ENCODE data around the gene ZDHHC18.

DNA sequence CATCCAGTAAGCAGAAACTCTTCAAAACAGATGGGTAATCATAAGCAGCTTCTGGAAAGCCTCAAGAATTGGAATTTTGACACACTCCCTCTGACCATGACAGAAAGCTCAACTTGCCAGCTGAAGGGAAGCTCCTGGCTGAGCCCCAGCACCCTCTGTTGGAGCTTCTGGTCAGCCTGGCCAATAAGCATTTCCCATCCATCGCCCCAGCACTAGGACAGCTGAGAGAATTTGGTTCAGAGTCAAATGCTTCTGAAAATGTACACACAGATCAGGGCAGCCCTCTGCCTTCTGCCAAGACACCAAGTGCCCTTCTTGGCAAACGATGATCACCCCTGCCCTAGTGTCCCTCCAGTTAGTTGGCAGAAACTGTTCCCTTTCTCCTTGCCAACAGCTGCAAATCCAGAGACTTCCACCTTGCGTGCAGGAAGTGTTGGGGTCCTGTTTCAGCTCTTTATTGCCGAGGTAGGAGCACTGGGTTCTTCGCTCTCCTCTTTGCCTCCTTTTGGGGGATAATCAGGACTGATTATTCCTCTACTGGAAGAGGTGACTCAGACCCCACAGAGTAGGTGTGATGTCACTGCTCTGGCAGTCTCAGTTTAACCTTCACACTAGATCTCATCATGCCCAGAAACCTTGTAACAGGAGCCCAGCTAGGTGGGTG lies 26.9 kb upstream of the ZDHHC18 start:
- TF ChIP-seq, protein P1, sequence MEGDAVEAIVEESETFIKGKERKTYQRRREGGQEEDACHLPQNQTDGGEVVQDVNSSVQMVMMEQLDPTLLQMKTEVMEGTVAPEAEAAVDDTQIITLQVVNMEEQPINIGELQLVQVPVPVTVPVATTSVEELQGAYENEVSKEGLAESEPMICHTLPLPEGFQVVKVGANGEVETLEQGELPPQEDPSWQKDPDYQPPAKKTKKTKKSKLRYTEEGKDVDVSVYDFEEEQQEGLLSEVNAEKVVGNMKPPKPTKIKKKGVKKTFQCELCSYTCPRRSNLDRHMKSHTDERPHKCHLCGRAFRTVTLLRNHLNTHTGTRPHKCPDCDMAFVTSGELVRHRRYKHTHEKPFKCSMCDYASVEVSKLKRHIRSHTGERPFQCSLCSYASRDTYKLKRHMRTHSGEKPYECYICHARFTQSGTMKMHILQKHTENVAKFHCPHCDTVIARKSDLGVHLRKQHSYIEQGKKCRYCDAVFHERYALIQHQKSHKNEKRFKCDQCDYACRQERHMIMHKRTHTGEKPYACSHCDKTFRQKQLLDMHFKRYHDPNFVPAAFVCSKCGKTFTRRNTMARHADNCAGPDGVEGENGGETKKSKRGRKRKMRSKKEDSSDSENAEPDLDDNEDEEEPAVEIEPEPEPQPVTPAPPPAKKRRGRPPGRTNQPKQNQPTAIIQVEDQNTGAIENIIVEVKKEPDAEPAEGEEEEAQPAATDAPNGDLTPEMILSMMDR (conservative IDR thresholded peaks at IDR 0.05; ENCODE audit: low read depth, low read length): no peak
- no peak for TF ChIP-seq EZH2 (IDR thresholded peaks at IDR 0.05; ENCODE audit: borderline replicate concordance, low read depth, low read length, poor library complexity, severe bottlenecking)
